GM10266 (cell line): ENCODE results near the gene ALDH5A1.

Experiments used
- DNase-seq: peaks from one replicate; pipeline ENCODE4 v3.0.0; 2012; ENCODE audit errors: extremely low spot score
- CTCF ChIP-seq: IDR thresholded peaks from 2 replicates; pipeline ENCODE4 v1.5.1; 2012; ENCODE audit warnings: mild to moderate bottlenecking, low read depth; ENCODE audit not compliant: control insufficient read depth, insufficient read depth; ENCODE audit errors: missing control alignments

Gene ALDH5A1

GRCh38 chr6:24584382-24584720 is 89.6 kb downstream of the ALDH5A1 start:
- DNase-seq, result no peak
- no peak for TF ChIP-seq CTCF
